Bronchial epithelial cell (primary cell): ENCODE measurements around the gene NEO1. TPM values are rescaled to one million over a fixed set of nuclear protein-coding genes. Genes with fewer than 3 reads are reported as not detected.

ENCODE experiments used
- DNase-seq: peaks from one replicate; pipeline ENCODE4 v3.0.0-alpha.2; 2010; ENCODE audit warnings: low read depth
- FAIRE-seq: peaks from 2 replicates; lab custom pipeline; 2011; peaks lifted over from hg19 to GRCh38; lab: Jason Lieb, UNC
- H3K27me3 ChIP-seq: 2 replicates; pipeline ENCODE4 v1.5.1; 2011; ENCODE audit warnings: low read length; ENCODE audit not compliant: control insufficient read depth, insufficient read depth
- H3K36me3 ChIP-seq: 2 replicates; pipeline ENCODE4 v1.5.1; 2011; ENCODE audit warnings: low read length; ENCODE audit not compliant: control insufficient read depth, insufficient read depth
- H3K4me3 ChIP-seq: 2 replicates; pipeline ENCODE4 v1.5.1; 2011; ENCODE audit warnings: mild to moderate bottlenecking, low read depth, low read length, control low read depth
- total RNA-seq: library from RNA; depleted of rRNA; stranded (reverse); fragments of >200 nt; gene quantifications from 2 replicates; pipeline ENCODE4 v1.2.1, GENCODE V29; 2014
- TF ChIP-seq, protein P1 (sequence below): IDR thresholded peaks from 2 replicates; pipeline ENCODE4 v1.5.1; 2011; ENCODE audit warnings: mild to moderate bottlenecking, moderate library complexity, low read length, control low read depth, inconsistent platforms; ENCODE audit not compliant: insufficient read depth, severe bottlenecking

NEO1 gene
- total RNA-seq, 1 donor from 2014 or later, result 10.5 TPM

GRCh38 chr15:73009066-73010056 lies 42.9 kb upstream of the NEO1 start:
- Histone ChIP-seq H3K27me3 (no peaks in the 10 kb centered on the region), H3K4me3 (no peak overlapping the region), H3K36me3 (no peaks in the 10 kb centered on the region)
- no peak for FAIRE-seq
- TF ChIP-seq, protein P1, sequence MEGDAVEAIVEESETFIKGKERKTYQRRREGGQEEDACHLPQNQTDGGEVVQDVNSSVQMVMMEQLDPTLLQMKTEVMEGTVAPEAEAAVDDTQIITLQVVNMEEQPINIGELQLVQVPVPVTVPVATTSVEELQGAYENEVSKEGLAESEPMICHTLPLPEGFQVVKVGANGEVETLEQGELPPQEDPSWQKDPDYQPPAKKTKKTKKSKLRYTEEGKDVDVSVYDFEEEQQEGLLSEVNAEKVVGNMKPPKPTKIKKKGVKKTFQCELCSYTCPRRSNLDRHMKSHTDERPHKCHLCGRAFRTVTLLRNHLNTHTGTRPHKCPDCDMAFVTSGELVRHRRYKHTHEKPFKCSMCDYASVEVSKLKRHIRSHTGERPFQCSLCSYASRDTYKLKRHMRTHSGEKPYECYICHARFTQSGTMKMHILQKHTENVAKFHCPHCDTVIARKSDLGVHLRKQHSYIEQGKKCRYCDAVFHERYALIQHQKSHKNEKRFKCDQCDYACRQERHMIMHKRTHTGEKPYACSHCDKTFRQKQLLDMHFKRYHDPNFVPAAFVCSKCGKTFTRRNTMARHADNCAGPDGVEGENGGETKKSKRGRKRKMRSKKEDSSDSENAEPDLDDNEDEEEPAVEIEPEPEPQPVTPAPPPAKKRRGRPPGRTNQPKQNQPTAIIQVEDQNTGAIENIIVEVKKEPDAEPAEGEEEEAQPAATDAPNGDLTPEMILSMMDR, result no peak
- peak; percentile 81 for DNase-seq

DNA sequence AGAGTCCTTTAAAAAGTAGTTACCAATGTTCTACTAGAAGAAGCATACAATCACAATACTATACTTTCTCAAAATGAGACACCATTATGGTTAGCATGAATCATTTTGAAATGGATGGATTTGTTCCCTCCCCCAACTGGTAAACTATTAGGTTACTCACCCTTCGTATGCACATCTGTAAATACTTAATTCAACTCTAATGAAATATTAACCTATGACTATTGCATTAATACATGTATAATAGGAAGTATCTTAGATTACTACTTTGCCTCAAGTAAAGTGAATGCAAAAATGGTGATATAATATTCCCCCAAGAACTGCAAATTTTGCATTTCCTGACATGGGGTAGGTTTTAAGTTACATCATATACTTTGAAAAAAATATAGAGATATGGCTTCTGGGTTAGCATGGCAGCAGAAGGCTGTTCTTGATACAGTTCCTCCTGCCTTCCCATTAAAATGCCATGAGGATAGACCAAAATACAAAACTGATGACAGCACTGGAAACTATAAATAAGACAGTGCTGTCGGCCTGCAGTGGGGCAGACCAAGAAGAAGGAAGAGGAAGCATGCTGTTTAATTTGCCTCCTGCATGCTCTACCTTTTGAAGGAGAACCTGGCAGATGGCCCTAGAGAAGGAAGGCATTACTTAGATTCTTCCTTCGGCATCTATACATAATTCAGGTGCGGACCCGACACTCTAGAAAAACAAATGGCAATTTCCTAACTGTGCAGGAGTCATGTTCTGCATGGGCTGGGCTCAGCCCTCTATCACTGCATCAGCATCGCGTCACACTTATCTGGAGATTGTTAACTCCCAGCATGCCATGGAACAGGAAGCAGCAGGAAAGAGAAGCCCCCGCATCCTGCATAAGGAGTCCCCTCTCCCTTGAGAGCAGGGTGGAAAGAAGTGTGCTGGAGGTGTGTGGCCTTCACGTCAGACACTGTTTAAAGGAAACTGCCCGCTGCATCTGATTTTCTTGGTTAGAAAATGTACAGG lies 41.8 kb upstream of the NEO1 start:
- peak; percentile 83 for DNase-seq
- H3K4me3 ChIP-seq, result no peak overlapping the region
- TF ChIP-seq, protein P1, result no peak
- no peaks in the 10 kb centered on the region for H3K27me3 ChIP-seq
- FAIRE-seq, result no peak
- H3K36me3 ChIP-seq, result no peaks in the 10 kb centered on the region

GRCh38 chr15:73014904-73015303 lies 37.4 kb upstream of the NEO1 start:
- no peak for DNase-seq
- Histone ChIP-seq H3K4me3 (no peak overlapping the region), H3K27me3 (no peaks in the 10 kb centered on the region), H3K36me3 (no peaks in the 10 kb centered on the region)
- TF ChIP-seq, protein P1, result no peak
- no peak for FAIRE-seq

DNA sequence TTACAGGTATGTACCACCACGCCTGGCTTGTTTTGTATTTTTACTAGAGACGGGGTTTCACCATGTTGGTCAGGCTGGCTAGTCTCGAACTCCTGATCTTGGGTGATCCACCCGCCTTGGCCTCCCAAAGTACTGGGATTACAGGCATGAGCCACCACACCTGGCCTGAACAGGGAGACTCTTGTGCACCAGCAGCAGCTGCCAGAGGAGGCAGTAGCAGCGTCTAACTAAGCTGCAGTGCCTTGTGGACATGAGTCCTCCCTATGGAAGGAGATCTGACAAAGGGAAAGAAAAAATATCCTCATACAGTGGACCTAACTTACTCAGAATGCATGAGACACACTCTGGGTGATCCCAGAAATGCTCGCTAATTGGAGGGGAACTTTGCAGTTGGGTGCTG lies 36.8 kb upstream of the NEO1 start:
- Histone ChIP-seq H3K27me3 (no peaks in the 10 kb centered on the region), H3K36me3 (no peaks in the 10 kb centered on the region), H3K4me3 (no peak overlapping the region)
- no peak for DNase-seq
- no peak for FAIRE-seq
- TF ChIP-seq, protein P1, result no peak

GRCh38 chr15:73017987-73018386 lies 34.3 kb upstream of the NEO1 start:
- TF ChIP-seq, protein P1, result no peak
- Histone ChIP-seq H3K4me3 (no peak overlapping the region), H3K27me3 (peaks cover 2% of the 10 kb centered on the region), H3K36me3 (no peaks in the 10 kb centered on the region)
- DNase-seq, result no peak
- FAIRE-seq, result no peak
